Adipocyte (in vitro differentiated cells): ENCODE data around the gene OPN3.
A peak's percentile ranks its signal among the peaks of the same experiment; 100 is the strongest.

Experiments used
- DNase-seq: peaks from one replicate; pipeline ENCODE4 v3.0.0-alpha.2; 2015; ENCODE audit warnings: low read depth
- H3K27me3 ChIP-seq: replicated peaks from 2 replicates; pipeline ENCODE4 v1.7.0; 2013; ENCODE audit warnings: mild to moderate bottlenecking, low read length, moderate library complexity; ENCODE audit not compliant: control insufficient read depth, insufficient read depth
- H3K36me3 ChIP-seq: 2 replicates; pipeline ENCODE4 v1.7.0; 2013; ENCODE audit warnings: low read length, mild to moderate bottlenecking, moderate library complexity; ENCODE audit not compliant: control insufficient read depth, insufficient read depth, severe bottlenecking
- H3K4me1 ChIP-seq: 2 replicates; pipeline ENCODE4 v1.7.0; 2013; ENCODE audit warnings: mild to moderate bottlenecking, low read length, moderate library complexity; ENCODE audit not compliant: control insufficient read depth, insufficient read depth
- H3K4me3 ChIP-seq: 2 replicates; pipeline ENCODE4 v1.7.0; 2013; ENCODE audit warnings: mild to moderate bottlenecking, low read length, moderate library complexity
- H3K9ac ChIP-seq: 2 replicates; pipeline ENCODE4 v1.7.0; 2013; ENCODE audit warnings: mild to moderate bottlenecking, low read length, moderate library complexity
- H3K9me3 ChIP-seq: 2 replicates; pipeline ENCODE4 v1.7.0; 2013; ENCODE audit warnings: mild to moderate bottlenecking, low read length, moderate library complexity; ENCODE audit not compliant: control insufficient read depth

Gene OPN3

GRCh38 chr1:241582921-241583321 is 57.2 kb downstream of the OPN3 start:
- Histone ChIP-seq H3K4me3 (no peak overlapping the region), H3K9me3 (no peaks in the 10 kb centered on the region), H3K36me3 (no peaks in the 10 kb centered on the region), H3K4me1 (no peaks in the 10 kb centered on the region), H3K9ac (no peak overlapping the region), H3K27me3 (no peaks in the 10 kb centered on the region)
- DNase-seq = no peak

GRCh38 chr1:241579434-241579833 is 60.7 kb downstream of the OPN3 start:
- Histone ChIP-seq H3K4me1 (no peaks in the 10 kb centered on the region), H3K9ac (no peak overlapping the region), H3K36me3 (no peaks in the 10 kb centered on the region), H3K9me3 (peaks cover 14% of the 10 kb centered on the region), H3K4me3 (no peak overlapping the region), H3K27me3 (no peaks in the 10 kb centered on the region)
- no peak for DNase-seq

GRCh38 chr1:241574154-241574553 is 66.0 kb downstream of the OPN3 start:
- Histone ChIP-seq H3K36me3 (no peaks in the 10 kb centered on the region), H3K9ac (no peak overlapping the region), H3K27me3 (no peaks in the 10 kb centered on the region), H3K4me3 (no peak overlapping the region), H3K4me1 (no peaks in the 10 kb centered on the region), H3K9me3 (peaks cover 14% of the 10 kb centered on the region)
- DNase-seq = no peak

GRCh38 chr1:241569848-241570247 is 70.3 kb downstream of the OPN3 start:
- no peaks in the 10 kb centered on the region for H3K4me1 ChIP-seq
- no peak overlapping the region for H3K9ac ChIP-seq
- no peaks in the 10 kb centered on the region for H3K9me3 ChIP-seq
- no peaks in the 10 kb centered on the region for H3K36me3 ChIP-seq
- no peak for DNase-seq
- H3K27me3 ChIP-seq = no peaks in the 10 kb centered on the region
- no peak overlapping the region for H3K4me3 ChIP-seq

GRCh38 chr1:241560849-241561187 is 79.4 kb downstream of the OPN3 start:
- H3K9ac ChIP-seq = no peak overlapping the region

GRCh38 chr1:241560146-241560848 is 79.9 kb downstream of the OPN3 start:
- H3K9ac ChIP-seq = no peak overlapping the region
- no peaks in the 10 kb centered on the region for H3K4me1 ChIP-seq
- H3K9me3 ChIP-seq = no peaks in the 10 kb centered on the region
- H3K27me3 ChIP-seq = no peaks in the 10 kb centered on the region
- no peaks in the 10 kb centered on the region for H3K36me3 ChIP-seq
- H3K4me3 ChIP-seq = no peak overlapping the region
- DNase-seq = peak; percentile 21

More at GRCh38 chr1:241560849-241561187, 79.4 kb downstream of the OPN3 start:
- Histone ChIP-seq H3K4me1 (no peaks in the 10 kb centered on the region), H3K9me3 (no peaks in the 10 kb centered on the region), H3K36me3 (no peaks in the 10 kb centered on the region), H3K4me3 (no peak overlapping the region), H3K27me3 (no peaks in the 10 kb centered on the region)
- DNase-seq = no peak

GRCh38 chr1:241557551-241558193 is 82.5 kb downstream of the OPN3 start:
- Histone ChIP-seq H3K36me3 (no peaks in the 10 kb centered on the region), H3K27me3 (no peaks in the 10 kb centered on the region), H3K4me3 (no peak overlapping the region), H3K9me3 (no peaks in the 10 kb centered on the region), H3K4me1 (no peaks in the 10 kb centered on the region), H3K9ac (no peak overlapping the region)
- DNase-seq = peak; percentile 2

- H3K9ac ChIP-seq = no peak overlapping the region
- DNase-seq = no peak
- no peaks in the 10 kb centered on the region for H3K9me3 ChIP-seq
- H3K27me3 ChIP-seq = no peaks in the 10 kb centered on the region
- H3K36me3 ChIP-seq = no peaks in the 10 kb centered on the region
- no peaks in the 10 kb centered on the region for H3K4me1 ChIP-seq
- H3K4me3 ChIP-seq = no peak overlapping the region
Measured at GRCh38 chr1:241557031-241557430, 83.1 kb downstream of the OPN3 start.

- no peak overlapping the region for H3K4me3 ChIP-seq
- H3K27me3 ChIP-seq = no peaks in the 10 kb centered on the region
- H3K9me3 ChIP-seq = no peaks in the 10 kb centered on the region
- no peak for DNase-seq
- no peaks in the 10 kb centered on the region for H3K36me3 ChIP-seq
- H3K9ac ChIP-seq = no peak overlapping the region
- no peaks in the 10 kb centered on the region for H3K4me1 ChIP-seq
Measured at GRCh38 chr1:241555526-241555925, 84.6 kb downstream of the OPN3 start.

GRCh38 chr1:241553886-241554592 is 86.1 kb downstream of the OPN3 start:
- DNase-seq = no peak
- no peaks in the 10 kb centered on the region for H3K27me3 ChIP-seq
- H3K4me1 ChIP-seq = no peaks in the 10 kb centered on the region
- H3K4me3 ChIP-seq = no peak overlapping the region
- no peak overlapping the region for H3K9ac ChIP-seq
- H3K9me3 ChIP-seq = no peaks in the 10 kb centered on the region
- no peaks in the 10 kb centered on the region for H3K36me3 ChIP-seq

- no peak overlapping the region for H3K9ac ChIP-seq
- no peak overlapping the region for H3K4me3 ChIP-seq
- DNase-seq = no peak
- H3K9me3 ChIP-seq = no peaks in the 10 kb centered on the region
- H3K27me3 ChIP-seq = no peaks in the 10 kb centered on the region
- H3K4me1 ChIP-seq = no peaks in the 10 kb centered on the region
- no peaks in the 10 kb centered on the region for H3K36me3 ChIP-seq
Measured at GRCh38 chr1:241551759-241552638, 88.2 kb downstream of the OPN3 start.
